ENCODE measurements around the gene RER1.

The RER1 gene

DNA sequence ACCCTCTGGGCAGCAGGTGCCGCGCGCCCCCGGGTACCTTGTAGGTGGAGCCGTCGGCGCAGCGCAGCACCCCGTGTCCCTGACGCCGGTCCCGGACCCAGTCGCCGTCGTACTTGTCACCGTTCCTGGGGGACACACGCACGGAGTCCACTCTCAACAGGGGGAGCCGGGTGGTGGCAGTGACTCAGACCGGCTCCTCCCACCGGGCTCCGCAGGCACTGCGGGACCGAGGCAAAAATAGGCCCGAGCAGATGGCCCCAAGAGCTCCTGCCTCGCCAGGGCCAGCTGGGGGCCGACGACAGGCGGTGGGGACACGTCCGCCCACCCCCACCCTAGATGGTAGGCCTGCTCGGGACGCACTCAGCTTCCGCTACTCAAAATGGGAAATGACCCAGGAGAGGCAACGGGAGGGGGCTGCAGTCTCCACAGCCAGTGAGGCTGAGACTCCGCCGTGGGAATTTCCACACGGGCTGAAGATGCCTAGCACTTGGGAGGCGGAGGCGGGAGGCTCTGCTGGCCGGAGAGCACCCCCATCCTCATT, 6.6 kb upstream of the RER1 start:
- H3K27ac ChIP-seq, result no peak overlapping the region
- TF ChIP-seq, protein P1, sequence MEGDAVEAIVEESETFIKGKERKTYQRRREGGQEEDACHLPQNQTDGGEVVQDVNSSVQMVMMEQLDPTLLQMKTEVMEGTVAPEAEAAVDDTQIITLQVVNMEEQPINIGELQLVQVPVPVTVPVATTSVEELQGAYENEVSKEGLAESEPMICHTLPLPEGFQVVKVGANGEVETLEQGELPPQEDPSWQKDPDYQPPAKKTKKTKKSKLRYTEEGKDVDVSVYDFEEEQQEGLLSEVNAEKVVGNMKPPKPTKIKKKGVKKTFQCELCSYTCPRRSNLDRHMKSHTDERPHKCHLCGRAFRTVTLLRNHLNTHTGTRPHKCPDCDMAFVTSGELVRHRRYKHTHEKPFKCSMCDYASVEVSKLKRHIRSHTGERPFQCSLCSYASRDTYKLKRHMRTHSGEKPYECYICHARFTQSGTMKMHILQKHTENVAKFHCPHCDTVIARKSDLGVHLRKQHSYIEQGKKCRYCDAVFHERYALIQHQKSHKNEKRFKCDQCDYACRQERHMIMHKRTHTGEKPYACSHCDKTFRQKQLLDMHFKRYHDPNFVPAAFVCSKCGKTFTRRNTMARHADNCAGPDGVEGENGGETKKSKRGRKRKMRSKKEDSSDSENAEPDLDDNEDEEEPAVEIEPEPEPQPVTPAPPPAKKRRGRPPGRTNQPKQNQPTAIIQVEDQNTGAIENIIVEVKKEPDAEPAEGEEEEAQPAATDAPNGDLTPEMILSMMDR (conservative IDR thresholded peaks at IDR 0.05), result no peak
- no peak for TF ChIP-seq ZFX (IDR thresholded peaks at IDR 0.05)

- no peak for TF ChIP-seq ZFX (IDR thresholded peaks at IDR 0.05)
- TF ChIP-seq, protein P1 (conservative IDR thresholded peaks at IDR 0.05), result no peak
- H3K27ac ChIP-seq, result no peak overlapping the region
These were observed 5.9 kb upstream of the RER1 start for GRCh38 chr1:2385606-2386280.

- H3K27ac ChIP-seq, result no peak overlapping the region
- TF ChIP-seq, protein P1 (conservative IDR thresholded peaks at IDR 0.05), result no peak
- no peak for TF ChIP-seq ZFX (IDR thresholded peaks at IDR 0.05)
These were observed 4.7 kb upstream of the RER1 start for GRCh38 chr1:2386636-2387611.

GRCh38 chr1:2388004-2388913, 3.4 kb upstream of the RER1 start:
- no peak for TF ChIP-seq ZFX (IDR thresholded peaks at IDR 0.05)
- TF ChIP-seq, protein P1 (conservative IDR thresholded peaks at IDR 0.05), result no peak
- H3K27ac ChIP-seq, result no peak overlapping the region

GRCh38 chr1:2389644-2390043, 2.0 kb upstream of the RER1 start:
- H3K27ac ChIP-seq, result no peak overlapping the region
- TF ChIP-seq ZFX (IDR thresholded peaks at IDR 0.05), result no peak
- TF ChIP-seq, protein P1 (conservative IDR thresholded peaks at IDR 0.05), result no peak

GRCh38 chr1:2391931-2392509, 379 bp downstream of the RER1 start:
- TF ChIP-seq, protein P1 (conservative IDR thresholded peaks at IDR 0.05), result no peak
- TF ChIP-seq ZFX (IDR thresholded peaks at IDR 0.05), result peak; percentile 69; the same call in 1 of the 2 replicates
- H3K27ac ChIP-seq, result peak overlapping the region; percentile 90

Data from C4-2B (cell line).